ENCODE data around the gene MARCHF9. TPM values are rescaled to one million over a fixed set of nuclear protein-coding genes. Genes with fewer than 3 reads are reported as not detected.

Gene MARCHF9
- total RNA-seq, 1 experiment from 2014 or later, result 42.4 TPM

DNA sequence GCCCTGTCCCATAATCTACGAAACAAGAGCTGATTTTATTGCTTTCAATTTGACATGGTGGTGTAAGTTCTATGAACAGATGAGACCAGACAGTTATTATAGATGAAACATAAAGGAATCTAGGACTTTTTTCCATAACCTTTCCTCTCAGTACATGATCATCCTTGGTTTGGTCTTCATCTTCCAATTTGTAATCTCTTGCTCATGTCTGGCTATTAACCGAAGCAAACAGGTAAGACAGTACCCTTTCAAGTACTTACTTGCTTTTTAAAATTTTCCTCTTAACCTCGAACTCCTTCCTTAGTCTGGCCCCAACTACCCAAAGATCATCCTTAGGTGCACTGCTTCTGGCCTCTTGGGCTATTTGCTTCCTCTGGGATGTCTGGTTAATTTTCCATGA, 8.9 kb upstream of the MARCHF9 start:
- CTCF ChIA-PET, result no interaction called here

DNA sequence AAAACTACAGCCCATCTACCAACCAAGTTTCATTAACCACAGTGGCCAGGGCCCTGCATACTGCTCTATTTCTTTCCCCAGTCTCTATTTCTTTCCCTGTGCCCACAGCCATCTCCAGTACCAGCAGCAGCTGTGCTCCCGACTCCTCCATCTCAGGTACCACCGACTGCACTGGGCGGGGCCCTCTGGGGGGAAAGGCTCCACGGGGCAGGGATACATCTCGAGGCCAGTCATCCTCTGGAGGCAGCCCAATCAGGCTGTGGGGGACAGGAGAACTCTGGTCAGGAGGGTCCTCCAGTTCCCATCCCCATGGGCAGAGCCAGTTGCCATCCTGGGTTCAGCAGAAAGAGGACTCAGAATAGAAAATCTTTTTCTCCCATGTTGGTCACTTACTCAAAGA, 5.8 kb upstream of the MARCHF9 start:
- CTCF ChIA-PET, result interaction anchor here (0.7 kb wide), 1 partner anchor 500 kb away, joined by 6 read pairs; no protein-coding TSS in a partner anchor
- intact Hi-C loops (cut with micrococcal nuclease; ENCODE audit: unreplicated experiment), result no loop called here
- H3K4me3 Mint-ChIP-seq (ENCODE audit: low read depth, unreplicated experiment), result no peak overlapping the region
- TF ChIP-seq, protein P1, sequence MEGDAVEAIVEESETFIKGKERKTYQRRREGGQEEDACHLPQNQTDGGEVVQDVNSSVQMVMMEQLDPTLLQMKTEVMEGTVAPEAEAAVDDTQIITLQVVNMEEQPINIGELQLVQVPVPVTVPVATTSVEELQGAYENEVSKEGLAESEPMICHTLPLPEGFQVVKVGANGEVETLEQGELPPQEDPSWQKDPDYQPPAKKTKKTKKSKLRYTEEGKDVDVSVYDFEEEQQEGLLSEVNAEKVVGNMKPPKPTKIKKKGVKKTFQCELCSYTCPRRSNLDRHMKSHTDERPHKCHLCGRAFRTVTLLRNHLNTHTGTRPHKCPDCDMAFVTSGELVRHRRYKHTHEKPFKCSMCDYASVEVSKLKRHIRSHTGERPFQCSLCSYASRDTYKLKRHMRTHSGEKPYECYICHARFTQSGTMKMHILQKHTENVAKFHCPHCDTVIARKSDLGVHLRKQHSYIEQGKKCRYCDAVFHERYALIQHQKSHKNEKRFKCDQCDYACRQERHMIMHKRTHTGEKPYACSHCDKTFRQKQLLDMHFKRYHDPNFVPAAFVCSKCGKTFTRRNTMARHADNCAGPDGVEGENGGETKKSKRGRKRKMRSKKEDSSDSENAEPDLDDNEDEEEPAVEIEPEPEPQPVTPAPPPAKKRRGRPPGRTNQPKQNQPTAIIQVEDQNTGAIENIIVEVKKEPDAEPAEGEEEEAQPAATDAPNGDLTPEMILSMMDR (IDR thresholded peaks at IDR 0.05; ENCODE audit: unreplicated experiment), result no peak
- H3K4me1 Mint-ChIP-seq (ENCODE audit: low read depth, unreplicated experiment), result peaks cover 57% of the 10 kb centered on the region
- no peaks in the 10 kb centered on the region for H3K9me3 Mint-ChIP-seq (ENCODE audit: low read depth, unreplicated experiment)
- H3K36me3 Mint-ChIP-seq (ENCODE audit: insufficient read depth, unreplicated experiment), result peaks cover 81% of the 10 kb centered on the region
- no peaks in the 10 kb centered on the region for H3K27me3 Mint-ChIP-seq (ENCODE audit: unreplicated experiment)
- H3K27ac Mint-ChIP-seq (ENCODE audit: unreplicated experiment), result no peak overlapping the region
- no TSS peak for BruUV-seq (replicated peaks)
- no peak for DNase-seq

More for the DNA sequence above, 8.9 kb upstream of the MARCHF9 start:
- no peaks in the 10 kb centered on the region for H3K9me3 Mint-ChIP-seq (ENCODE audit: low read depth, unreplicated experiment)
- H3K27me3 Mint-ChIP-seq (ENCODE audit: unreplicated experiment), result peaks cover 16% of the 10 kb centered on the region
- peak overlapping the region; percentile 99 for H3K27ac Mint-ChIP-seq (ENCODE audit: unreplicated experiment)
- TF ChIP-seq, protein P1 (IDR thresholded peaks at IDR 0.05; ENCODE audit: unreplicated experiment), result no peak
- no peak for DNase-seq
- BruUV-seq (replicated peaks), result no TSS peak
- H3K36me3 Mint-ChIP-seq (ENCODE audit: insufficient read depth, unreplicated experiment), result peaks cover 66% of the 10 kb centered on the region
- peaks cover 38% of the 10 kb centered on the region for H3K4me1 Mint-ChIP-seq (ENCODE audit: low read depth, unreplicated experiment)
- intact Hi-C loops (cut with micrococcal nuclease; ENCODE audit: unreplicated experiment), result no loop called here
- peak overlapping the region; percentile 93 for H3K4me3 Mint-ChIP-seq (ENCODE audit: low read depth, unreplicated experiment)

DNA sequence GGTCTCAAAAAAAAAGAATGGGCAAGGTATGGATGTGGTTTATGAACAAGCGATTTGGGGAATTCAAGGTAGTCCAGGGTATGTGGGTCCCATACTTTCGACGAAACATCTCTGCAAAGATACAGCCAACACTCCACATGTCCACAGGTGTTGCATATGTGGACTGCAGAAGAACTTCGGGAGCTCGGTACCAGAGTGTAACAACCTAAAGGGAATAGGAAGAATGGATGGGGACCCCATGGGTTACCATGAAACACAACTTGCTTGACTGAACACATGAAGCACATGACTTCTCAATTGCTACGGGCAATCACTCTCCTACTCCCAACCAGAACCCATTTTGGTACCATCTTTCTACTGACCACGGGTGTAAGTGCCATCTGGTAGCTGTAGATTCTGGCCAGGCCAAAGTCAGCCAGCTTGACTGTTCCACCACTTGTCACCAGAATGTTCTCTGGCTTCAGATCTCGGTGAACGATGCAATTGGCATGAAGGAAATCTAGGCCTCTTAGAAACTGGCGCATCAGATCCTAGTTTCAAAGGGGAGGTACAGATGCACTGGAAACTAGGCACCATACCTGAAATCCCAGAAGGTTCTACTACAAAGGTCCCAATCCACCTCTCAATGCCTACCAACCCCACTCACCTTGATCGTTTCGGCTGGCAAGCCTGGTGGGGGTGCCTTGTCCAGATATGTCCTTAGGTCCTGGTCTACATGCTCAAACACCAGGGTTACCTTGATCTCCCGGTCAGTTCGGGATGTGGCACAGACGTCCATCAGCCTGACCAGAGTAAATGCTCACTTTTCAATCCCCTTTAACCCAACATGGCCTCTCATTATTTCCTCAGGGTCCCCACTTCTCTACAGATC, 4.1 kb upstream of the MARCHF9 start:
- CTCF ChIA-PET, result no interaction called here
- no peak for DNase-seq
- H3K4me1 Mint-ChIP-seq (ENCODE audit: low read depth, unreplicated experiment), result peaks cover 48% of the 10 kb centered on the region
- no peaks in the 10 kb centered on the region for H3K9me3 Mint-ChIP-seq (ENCODE audit: low read depth, unreplicated experiment)
- TF ChIP-seq, protein P1 (IDR thresholded peaks at IDR 0.05; ENCODE audit: unreplicated experiment), result no peak
- H3K27me3 Mint-ChIP-seq (ENCODE audit: unreplicated experiment), result no peaks in the 10 kb centered on the region
- intact Hi-C loops (cut with micrococcal nuclease; ENCODE audit: unreplicated experiment), result no loop called here
- BruUV-seq (replicated peaks), result no TSS peak
- H3K36me3 Mint-ChIP-seq (ENCODE audit: insufficient read depth, unreplicated experiment), result peaks cover 75% of the 10 kb centered on the region
- H3K4me3 Mint-ChIP-seq (ENCODE audit: low read depth, unreplicated experiment), result peak overlapping the region; percentile 99
- peak overlapping the region; percentile 90 for H3K27ac Mint-ChIP-seq (ENCODE audit: unreplicated experiment)

DNA sequence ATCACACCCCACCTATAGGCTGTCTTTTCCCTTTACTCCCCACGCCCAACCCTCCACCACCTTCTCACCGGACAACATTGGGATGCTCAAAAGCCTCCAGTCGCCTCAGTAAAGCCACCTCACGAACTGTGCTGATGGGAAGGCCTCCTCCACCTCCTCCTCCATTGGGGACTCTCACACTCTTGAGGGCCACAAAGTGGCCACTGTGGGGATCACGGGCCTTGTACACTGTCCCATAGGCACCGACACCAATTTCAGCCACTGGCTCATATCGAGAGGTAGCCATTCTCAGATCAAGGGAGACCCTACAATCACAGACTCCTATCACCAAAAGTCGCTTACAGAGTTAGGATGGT, 3.5 kb upstream of the MARCHF9 start:
- peaks cover 75% of the 10 kb centered on the region for H3K36me3 Mint-ChIP-seq (ENCODE audit: insufficient read depth, unreplicated experiment)
- CTCF ChIA-PET, result no interaction called here
- peak overlapping the region; percentile 99 for H3K4me3 Mint-ChIP-seq (ENCODE audit: low read depth, unreplicated experiment)
- no TSS peak for BruUV-seq (replicated peaks)
- H3K27ac Mint-ChIP-seq (ENCODE audit: unreplicated experiment), result peak overlapping the region; percentile 90
- intact Hi-C loops (cut with micrococcal nuclease; ENCODE audit: unreplicated experiment), result no loop called here
- DNase-seq, result no peak
- no peaks in the 10 kb centered on the region for H3K9me3 Mint-ChIP-seq (ENCODE audit: low read depth, unreplicated experiment)
- no peaks in the 10 kb centered on the region for H3K27me3 Mint-ChIP-seq (ENCODE audit: unreplicated experiment)
- TF ChIP-seq, protein P1 (IDR thresholded peaks at IDR 0.05; ENCODE audit: unreplicated experiment), result no peak
- peaks cover 47% of the 10 kb centered on the region for H3K4me1 Mint-ChIP-seq (ENCODE audit: low read depth, unreplicated experiment)

All from Calu3 (cell line).